ENCODE data around the gene NSUN7.

Gene NSUN7

DNA sequence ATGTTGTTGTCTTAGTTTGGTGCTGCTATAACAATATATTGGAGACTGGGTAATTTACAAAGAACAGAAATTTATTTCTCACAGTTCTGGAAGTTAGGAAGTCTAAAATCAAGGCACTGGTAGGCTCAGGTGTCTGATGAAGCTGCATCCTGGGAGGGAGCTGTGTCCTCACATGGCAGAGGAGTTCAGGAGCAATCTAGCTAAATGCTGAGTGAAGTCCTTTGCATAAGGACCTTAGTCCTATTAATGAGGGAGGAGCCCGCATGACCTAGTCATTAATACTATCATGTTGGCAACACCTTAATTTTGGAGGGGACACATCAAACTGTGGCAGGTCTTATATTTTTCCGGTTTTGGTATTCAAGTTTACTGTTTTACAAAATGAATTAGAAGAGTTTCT, 36.0 kb upstream of the NSUN7 start:
- TF ChIP-seq, protein P1, sequence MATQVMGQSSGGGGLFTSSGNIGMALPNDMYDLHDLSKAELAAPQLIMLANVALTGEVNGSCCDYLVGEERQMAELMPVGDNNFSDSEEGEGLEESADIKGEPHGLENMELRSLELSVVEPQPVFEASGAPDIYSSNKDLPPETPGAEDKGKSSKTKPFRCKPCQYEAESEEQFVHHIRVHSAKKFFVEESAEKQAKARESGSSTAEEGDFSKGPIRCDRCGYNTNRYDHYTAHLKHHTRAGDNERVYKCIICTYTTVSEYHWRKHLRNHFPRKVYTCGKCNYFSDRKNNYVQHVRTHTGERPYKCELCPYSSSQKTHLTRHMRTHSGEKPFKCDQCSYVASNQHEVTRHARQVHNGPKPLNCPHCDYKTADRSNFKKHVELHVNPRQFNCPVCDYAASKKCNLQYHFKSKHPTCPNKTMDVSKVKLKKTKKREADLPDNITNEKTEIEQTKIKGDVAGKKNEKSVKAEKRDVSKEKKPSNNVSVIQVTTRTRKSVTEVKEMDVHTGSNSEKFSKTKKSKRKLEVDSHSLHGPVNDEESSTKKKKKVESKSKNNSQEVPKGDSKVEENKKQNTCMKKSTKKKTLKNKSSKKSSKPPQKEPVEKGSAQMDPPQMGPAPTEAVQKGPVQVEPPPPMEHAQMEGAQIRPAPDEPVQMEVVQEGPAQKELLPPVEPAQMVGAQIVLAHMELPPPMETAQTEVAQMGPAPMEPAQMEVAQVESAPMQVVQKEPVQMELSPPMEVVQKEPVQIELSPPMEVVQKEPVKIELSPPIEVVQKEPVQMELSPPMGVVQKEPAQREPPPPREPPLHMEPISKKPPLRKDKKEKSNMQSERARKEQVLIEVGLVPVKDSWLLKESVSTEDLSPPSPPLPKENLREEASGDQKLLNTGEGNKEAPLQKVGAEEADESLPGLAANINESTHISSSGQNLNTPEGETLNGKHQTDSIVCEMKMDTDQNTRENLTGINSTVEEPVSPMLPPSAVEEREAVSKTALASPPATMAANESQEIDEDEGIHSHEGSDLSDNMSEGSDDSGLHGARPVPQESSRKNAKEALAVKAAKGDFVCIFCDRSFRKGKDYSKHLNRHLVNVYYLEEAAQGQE (IDR thresholded peaks at IDR 0.05; ENCODE audit: insufficient read depth in 1 of 2, low read depth in 2 of 2, low read length in 2 of 2), result no peak
- TF ChIP-seq SIN3A (IDR thresholded peaks at IDR 0.05; ENCODE audit: borderline replicate concordance, insufficient read depth, low read length), result no peak

- TF ChIP-seq FOXP2 (optimal IDR thresholded peaks at IDR 0.05; ENCODE audit: borderline replicate concordance, extremely low read depth, extremely low read length, insufficient read depth) (no peak), TAF1 (IDR thresholded peaks at IDR 0.05; ENCODE audit: borderline replicate concordance, insufficient read depth, low read length) (no peak), SIN3A (IDR thresholded peaks at IDR 0.05; ENCODE audit: borderline replicate concordance, insufficient read depth, low read length) (no peak), POLR2AphosphoS5 (IDR thresholded peaks at IDR 0.05; ENCODE audit: low read depth, low read length) (no peak)
- TF ChIP-seq, protein P1 (IDR thresholded peaks at IDR 0.05; ENCODE audit: insufficient read depth in 1 of 2, low read depth in 2 of 2, low read length in 2 of 2), result no peak
Observed at GRCh38 chr4:40718586-40718985, 31.2 kb upstream of the NSUN7 start.

DNA sequence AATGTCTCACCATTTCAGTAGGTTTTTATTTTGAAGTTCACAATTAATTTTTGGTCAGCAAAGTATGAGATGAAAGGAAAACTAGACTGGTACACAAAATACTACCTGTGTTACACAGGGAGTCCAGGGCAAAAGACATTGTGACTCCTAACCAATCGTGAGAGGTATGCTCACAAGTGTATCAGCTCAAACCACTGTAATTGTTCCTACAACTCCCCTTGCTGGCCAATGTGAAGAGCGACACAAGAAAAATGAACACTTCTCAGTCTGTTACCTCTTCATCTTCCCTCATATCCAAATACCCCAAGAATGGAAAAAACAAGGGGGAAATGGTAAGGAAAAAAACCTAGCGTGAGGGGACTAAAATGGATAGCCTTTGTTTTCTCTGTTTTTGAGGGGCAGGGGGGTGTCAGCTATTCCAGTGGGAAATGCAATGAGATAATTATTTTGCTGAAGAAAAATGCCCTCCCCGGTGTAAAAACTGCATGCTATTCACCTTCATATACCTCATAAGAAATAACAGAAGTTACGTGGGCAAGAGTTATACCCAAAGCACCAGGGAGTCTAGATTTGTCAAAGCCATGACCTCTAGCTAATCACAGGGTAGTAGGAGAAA, 30.6 kb upstream of the NSUN7 start:
- no peak for TF ChIP-seq POLR2AphosphoS5 (IDR thresholded peaks at IDR 0.05; ENCODE audit: low read depth, low read length)
- TF ChIP-seq FOXP2 (optimal IDR thresholded peaks at IDR 0.05; ENCODE audit: borderline replicate concordance, extremely low read depth, extremely low read length, insufficient read depth), result no peak
- TF ChIP-seq TAF1 (IDR thresholded peaks at IDR 0.05; ENCODE audit: borderline replicate concordance, insufficient read depth, low read length), result no peak
- TF ChIP-seq, protein P1 (IDR thresholded peaks at IDR 0.05; ENCODE audit: insufficient read depth in 1 of 2, low read depth in 2 of 2, low read length in 2 of 2), result no peak
- TF ChIP-seq SIN3A (IDR thresholded peaks at IDR 0.05; ENCODE audit: borderline replicate concordance, insufficient read depth, low read length), result no peak

DNA sequence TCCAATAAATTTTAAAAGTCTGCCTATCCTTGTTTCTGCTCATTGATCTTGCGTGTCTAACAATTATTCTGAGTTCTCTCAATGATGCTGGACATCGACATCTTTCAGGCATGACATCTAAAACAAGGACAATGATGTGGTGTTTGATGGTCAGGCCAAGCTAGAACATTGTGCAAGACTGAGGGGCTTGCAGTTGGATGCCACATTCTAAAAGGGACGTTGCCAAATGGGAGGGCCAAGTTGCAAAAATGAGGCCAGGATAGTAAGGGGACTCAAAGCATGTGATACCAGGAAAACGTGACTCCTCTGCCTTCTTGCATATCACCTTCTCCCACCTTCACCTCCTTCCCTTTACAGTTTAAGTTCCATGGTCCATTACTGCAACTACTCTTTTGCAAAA, 29.4 kb upstream of the NSUN7 start:
- TF ChIP-seq, protein P1 (IDR thresholded peaks at IDR 0.05; ENCODE audit: insufficient read depth in 1 of 2, low read depth in 2 of 2, low read length in 2 of 2), result no peak
- TF ChIP-seq SIN3A (IDR thresholded peaks at IDR 0.05; ENCODE audit: borderline replicate concordance, insufficient read depth, low read length), result no peak
- no peak for TF ChIP-seq FOXP2 (optimal IDR thresholded peaks at IDR 0.05; ENCODE audit: borderline replicate concordance, extremely low read depth, extremely low read length, insufficient read depth)
- no peak for TF ChIP-seq POLR2AphosphoS5 (IDR thresholded peaks at IDR 0.05; ENCODE audit: low read depth, low read length)
- no peak for TF ChIP-seq TAF1 (IDR thresholded peaks at IDR 0.05; ENCODE audit: borderline replicate concordance, insufficient read depth, low read length)

GRCh38 chr4:40720916-40721315, 28.8 kb upstream of the NSUN7 start:
- TF ChIP-seq TAF1 (IDR thresholded peaks at IDR 0.05; ENCODE audit: borderline replicate concordance, insufficient read depth, low read length), result no peak
- no peak for TF ChIP-seq SIN3A (IDR thresholded peaks at IDR 0.05; ENCODE audit: borderline replicate concordance, insufficient read depth, low read length)
- TF ChIP-seq FOXP2 (optimal IDR thresholded peaks at IDR 0.05; ENCODE audit: borderline replicate concordance, extremely low read depth, extremely low read length, insufficient read depth), result no peak
- no peak for TF ChIP-seq POLR2AphosphoS5 (IDR thresholded peaks at IDR 0.05; ENCODE audit: low read depth, low read length)
- TF ChIP-seq, protein P1 (IDR thresholded peaks at IDR 0.05; ENCODE audit: insufficient read depth in 1 of 2, low read depth in 2 of 2, low read length in 2 of 2), result no peak

All from PFSK-1 (cell line).